ENCODE data around the gene TBXA2R.

TBXA2R gene

GRCh38 chr19:3619631-3620012 is 12.9 kb upstream of the TBXA2R start:
- DNase-seq (ENCODE audit: low read depth): no peak

GRCh38 chr19:3618811-3619630 is 12.3 kb upstream of the TBXA2R start:
- DNase-seq (ENCODE audit: low read depth): no peak

GRCh38 chr19:3618144-3618810 is 11.6 kb upstream of the TBXA2R start:
- DNase-seq (ENCODE audit: low read depth): peak; percentile 41

- no peak for DNase-seq (ENCODE audit: low read depth)
These were observed 10.8 kb upstream of the TBXA2R start for GRCh38 chr19:3617463-3617862.

- no peak for DNase-seq (ENCODE audit: low read depth)
These were observed 9.0 kb upstream of the TBXA2R start for GRCh38 chr19:3615524-3616135.

GRCh38 chr19:3614858-3615505 is 8.3 kb upstream of the TBXA2R start:
- no peak for DNase-seq (ENCODE audit: low read depth)

GRCh38 chr19:3613818-3614661 is 7.4 kb upstream of the TBXA2R start:
- DNase-seq (ENCODE audit: low read depth): no peak

GRCh38 chr19:3612901-3613741 is 6.4 kb upstream of the TBXA2R start:
- no peak for DNase-seq (ENCODE audit: low read depth)

- DNase-seq (ENCODE audit: low read depth): no peak
These were observed 5.7 kb upstream of the TBXA2R start for GRCh38 chr19:3612330-3612729.

- DNase-seq (ENCODE audit: low read depth): no peak
These were observed 5.2 kb upstream of the TBXA2R start for GRCh38 chr19:3611841-3612240.

- no peak for DNase-seq (ENCODE audit: low read depth)
These were observed 4.4 kb upstream of the TBXA2R start for GRCh38 chr19:3610745-3611717.

GRCh38 chr19:3609779-3610719 is 3.4 kb upstream of the TBXA2R start:
- DNase-seq (ENCODE audit: low read depth): no peak

- no peak for DNase-seq (ENCODE audit: low read depth)
These were observed 2.2 kb upstream of the TBXA2R start for GRCh38 chr19:3608750-3609322.

- DNase-seq (ENCODE audit: low read depth): no peak
These were observed 1.5 kb upstream of the TBXA2R start for GRCh38 chr19:3608079-3608641.

- peak; percentile 11 for DNase-seq (ENCODE audit: low read depth)
These were observed 816 bp upstream of the TBXA2R start for GRCh38 chr19:3607303-3608078.

- no peak for DNase-seq (ENCODE audit: low read depth)
These were observed 443 bp downstream of the TBXA2R start for GRCh38 chr19:3606174-3606689.

- DNase-seq (ENCODE audit: low read depth): no peak
These were observed 905 bp downstream of the TBXA2R start for GRCh38 chr19:3605770-3606169.
